HL-60 (cell line): Measurements from ENCODE around the gene CATSPERD.
"Not testable (repeated sequence)": the region's sequence is repeated elsewhere in the genome, so short reads cannot be mapped to it uniquely, and the experiment has no call there.

Experiments used
- DNase-seq, 2 experiments: peaks; one replicate each; pipeline ENCODE4 v3.0.0-alpha.2; 2010 to 2020; ENCODE audit warnings: low read depth in 1 of 2, low spot score in 1 of 2
- H3K27ac ChIP-seq: fragments of 250-450 bp; sonication (Bioruptor Pico); replicated peaks from 2 replicates; pipeline ENCODE4 v1.5.1; 2020; ENCODE audit warnings: mild to moderate bottlenecking, moderate library complexity
- H3K27me3 ChIP-seq: fragments of 250-450 bp; sonication (Bioruptor Pico); 2 replicates; pipeline ENCODE4 v1.5.1; 2021; ENCODE audit warnings: mild to moderate bottlenecking, moderate library complexity; ENCODE audit not compliant: insufficient read depth, poor library complexity, severe bottlenecking
- H3K4me3 ChIP-seq: replicated peaks from 2 replicates; pipeline ENCODE4 v1.5.1; 2011; ENCODE audit warnings: mild to moderate bottlenecking, control low read depth, low read length; ENCODE audit not compliant: insufficient read depth
- CTCF ChIP-seq: IDR thresholded peaks from one replicate; pipeline ENCODE4 v1.5.1; 2011; ENCODE audit warnings: low read length, control low read depth, inconsistent platforms; ENCODE audit not compliant: insufficient read depth
- GABPA ChIP-seq: IDR thresholded peaks from 2 replicates; pipeline ENCODE4 v1.6.1; 2012; ENCODE audit warnings: low read depth
- POLR2AphosphoS5 ChIP-seq: IDR thresholded peaks from 2 replicates; pipeline ENCODE4 v1.6.1; 2012; ENCODE audit warnings: low read depth
- REST ChIP-seq: IDR thresholded peaks from 2 replicates; pipeline ENCODE4 v1.6.1; 2012; ENCODE audit warnings: low read depth; ENCODE audit not compliant: insufficient replicate concordance
- SPI1 ChIP-seq: IDR thresholded peaks from 2 replicates; pipeline ENCODE4 v1.6.1; 2012; ENCODE audit warnings: low read depth, mild to moderate bottlenecking, borderline replicate concordance

The CATSPERD gene

GRCh38 chr19:5719274-5719960, 1.0 kb upstream of the CATSPERD start:
- peak in 1 of 2 experiments; percentile 41 for DNase-seq
- Histone ChIP-seq H3K27me3 (no peaks in the 10 kb centered on the region), H3K27ac (peak overlapping the region; percentile 97), H3K4me3 (peak overlapping the region; percentile 92)
- TF ChIP-seq REST (no peak), POLR2AphosphoS5 (no peak), SPI1 (no peak), CTCF (no peak), GABPA (no peak)

- Histone ChIP-seq H3K27ac (no peak overlapping the region), H3K27me3 (no peaks in the 10 kb centered on the region), H3K4me3 (no peak overlapping the region)
- no peak for TF ChIP-seq SPI1
- no peak for TF ChIP-seq POLR2AphosphoS5
- no peak for TF ChIP-seq GABPA
- no peak for TF ChIP-seq CTCF
- TF ChIP-seq REST = no peak
- no peak for DNase-seq
These were observed 7.1 kb downstream of the CATSPERD start for GRCh38 chr19:5727453-5728050.

DNA sequence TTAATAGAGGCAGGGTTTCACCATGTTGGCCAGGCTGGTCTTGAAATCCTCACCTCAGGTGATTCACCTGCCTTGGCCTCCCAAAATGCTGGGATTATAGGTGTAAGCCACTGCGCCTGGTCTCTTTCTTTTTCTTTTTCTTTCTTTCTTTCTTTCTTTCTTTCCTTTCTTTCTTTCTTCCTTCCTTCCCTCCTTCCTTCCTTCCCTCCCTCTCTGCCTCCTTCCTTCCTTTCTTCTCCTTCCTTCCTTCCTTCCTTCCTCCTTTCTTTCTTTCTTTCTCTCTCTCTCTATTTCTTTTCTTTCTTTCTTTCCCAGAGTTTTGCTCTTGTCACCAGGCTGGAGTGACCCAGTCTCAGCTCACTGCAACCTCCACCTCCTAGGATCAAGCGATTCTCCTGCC, 12.7 kb downstream of the CATSPERD start:
- not testable (repeated sequence) for H3K4me3 ChIP-seq, DNase-seq, H3K27me3 ChIP-seq, H3K27ac ChIP-seq

DNA sequence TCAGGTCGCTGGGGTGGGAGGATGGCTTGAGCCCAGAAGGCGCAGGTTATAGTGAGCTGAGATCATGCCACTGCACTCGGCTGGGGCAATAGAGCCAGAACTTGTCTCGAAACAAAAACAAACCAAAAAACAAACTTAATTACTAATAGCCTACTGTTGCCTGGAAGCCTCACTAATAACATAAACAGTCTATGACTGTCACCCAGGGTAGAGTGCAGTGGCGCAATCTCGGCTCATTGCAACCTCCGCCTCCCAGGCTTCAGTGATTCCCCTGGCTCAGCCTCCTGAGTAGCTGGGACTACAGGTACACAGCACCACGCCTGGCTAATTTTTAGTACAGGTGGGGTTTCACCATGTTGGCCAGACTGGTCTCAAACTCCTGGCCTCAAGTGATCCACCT, 18.0 kb downstream of the CATSPERD start:
- no peaks in the 10 kb centered on the region for H3K27me3 ChIP-seq
- no peak overlapping the region for H3K27ac ChIP-seq
- no peak overlapping the region for H3K4me3 ChIP-seq
- peak in 1 of 2 experiments; percentile 7 for DNase-seq
- TF ChIP-seq GABPA = no peak
- no peak for TF ChIP-seq POLR2AphosphoS5
- no peak for TF ChIP-seq SPI1
- TF ChIP-seq CTCF = no peak
- TF ChIP-seq REST = no peak
